ENCODE measurements around the gene ZFPM1. TPM values are rescaled to one million over a fixed set of nuclear protein-coding genes. Genes with fewer than 3 reads are reported as not detected.

ZFPM1 gene
- total RNA-seq, 1 donor from 2014 or later: 19.3 TPM

- Mint-ChIP-seq H3K9me3 (no peaks in the 10 kb centered on the region), H3K4me3 (no peak overlapping the region), H3K27ac (no peak overlapping the region), H3K4me1 (peaks cover 2% of the 10 kb centered on the region), H3K36me3 (ENCODE audit: low read depth) (no peaks in the 10 kb centered on the region), H3K27me3 (peaks cover 10% of the 10 kb centered on the region)
- DNase-seq: no peak
- intact Hi-C loops (cut with micrococcal nuclease): loop anchor here (10.0 kb wide), 1 partner anchor 659 kb away; no protein-coding TSS in a partner anchor
Measured at GRCh38 chr16:88433632-88434352, 19.3 kb upstream of the ZFPM1 start.

GRCh38 chr16:88434353-88434690, 18.8 kb upstream of the ZFPM1 start:
- Mint-ChIP-seq H3K27ac (no peak overlapping the region), H3K4me1 (peaks cover 2% of the 10 kb centered on the region), H3K27me3 (peaks cover 10% of the 10 kb centered on the region), H3K4me3 (no peak overlapping the region), H3K9me3 (no peaks in the 10 kb centered on the region), H3K36me3 (ENCODE audit: low read depth) (no peaks in the 10 kb centered on the region)
- DNase-seq: no peak
- intact Hi-C loops (cut with micrococcal nuclease): loop anchor here (10.0 kb wide), 1 partner anchor 660 kb away; no protein-coding TSS in a partner anchor

GRCh38 chr16:88434746-88435145, 18.3 kb upstream of the ZFPM1 start:
- Mint-ChIP-seq H3K36me3 (ENCODE audit: low read depth) (no peaks in the 10 kb centered on the region), H3K9me3 (no peaks in the 10 kb centered on the region), H3K27me3 (peaks cover 9% of the 10 kb centered on the region), H3K4me1 (peaks cover 2% of the 10 kb centered on the region), H3K27ac (no peak overlapping the region), H3K4me3 (no peak overlapping the region)
- intact Hi-C loops (cut with micrococcal nuclease): loop anchor here (5.0 to 10.0 kb wide), 2 partner anchors 477 to 660 kb away; no protein-coding TSS in a partner anchor
- no peak for DNase-seq

GRCh38 chr16:88435437-88436355, 17.4 kb upstream of the ZFPM1 start:
- intact Hi-C loops (cut with micrococcal nuclease): loop anchor here (2.0 to 10.0 kb wide), 3 partner anchors 241 to 661 kb away; no protein-coding TSS in a partner anchor
- no peaks in the 10 kb centered on the region for H3K9me3 Mint-ChIP-seq

GRCh38 chr16:88436796-88437195, 16.3 kb upstream of the ZFPM1 start:
- H3K27me3 Mint-ChIP-seq: peaks cover 2% of the 10 kb centered on the region
- H3K4me3 Mint-ChIP-seq: no peak overlapping the region
- no peaks in the 10 kb centered on the region for H3K9me3 Mint-ChIP-seq
- H3K27ac Mint-ChIP-seq: no peak overlapping the region
- H3K36me3 Mint-ChIP-seq (ENCODE audit: low read depth): no peaks in the 10 kb centered on the region
- peaks cover 2% of the 10 kb centered on the region for H3K4me1 Mint-ChIP-seq
- DNase-seq: no peak
- intact Hi-C loops (cut with micrococcal nuclease): loop anchor here (2.0 to 10.0 kb wide), 3 partner anchors 242 to 662 kb away; no protein-coding TSS in a partner anchor

More at GRCh38 chr16:88435437-88436355, 17.4 kb upstream of the ZFPM1 start:
- no peak overlapping the region for H3K27ac Mint-ChIP-seq
- H3K36me3 Mint-ChIP-seq (ENCODE audit: low read depth): no peaks in the 10 kb centered on the region
- H3K4me1 Mint-ChIP-seq: peaks cover 2% of the 10 kb centered on the region
- no peak for DNase-seq
- no peak overlapping the region for H3K4me3 Mint-ChIP-seq
- H3K27me3 Mint-ChIP-seq: peaks cover 8% of the 10 kb centered on the region

GRCh38 chr16:88437367-88437964, 15.6 kb upstream of the ZFPM1 start:
- Mint-ChIP-seq H3K27me3 (no peaks in the 10 kb centered on the region), H3K36me3 (ENCODE audit: low read depth) (no peaks in the 10 kb centered on the region), H3K4me3 (no peak overlapping the region), H3K9me3 (no peaks in the 10 kb centered on the region), H3K27ac (no peak overlapping the region), H3K4me1 (no peaks in the 10 kb centered on the region)
- DNase-seq: peak; percentile 90
- intact Hi-C loops (cut with micrococcal nuclease): loop anchor here (2.0 to 10.0 kb wide), 3 partner anchors 243 to 663 kb away; no protein-coding TSS in a partner anchor

GRCh38 chr16:88438084-88438870, 14.8 kb upstream of the ZFPM1 start:
- no peak for DNase-seq
- Mint-ChIP-seq H3K4me3 (no peak overlapping the region), H3K36me3 (ENCODE audit: low read depth) (no peaks in the 10 kb centered on the region), H3K27me3 (no peaks in the 10 kb centered on the region), H3K9me3 (no peaks in the 10 kb centered on the region), H3K27ac (no peak overlapping the region), H3K4me1 (peaks cover 2% of the 10 kb centered on the region)
- intact Hi-C loops (cut with micrococcal nuclease): loop anchor here (5.0 to 10.0 kb wide), 2 partner anchors 481 to 663 kb away; no protein-coding TSS in a partner anchor

GRCh38 chr16:88439016-88439415, 14.1 kb upstream of the ZFPM1 start:
- intact Hi-C loops (cut with micrococcal nuclease): loop anchor here (5.0 to 10.0 kb wide), 2 partner anchors 482 to 664 kb away; no protein-coding TSS in a partner anchor
- no peak for DNase-seq
- H3K4me3 Mint-ChIP-seq: no peak overlapping the region
- no peaks in the 10 kb centered on the region for H3K9me3 Mint-ChIP-seq
- H3K36me3 Mint-ChIP-seq (ENCODE audit: low read depth): no peaks in the 10 kb centered on the region
- H3K4me1 Mint-ChIP-seq: peaks cover 2% of the 10 kb centered on the region
- H3K27me3 Mint-ChIP-seq: no peaks in the 10 kb centered on the region
- H3K27ac Mint-ChIP-seq: no peak overlapping the region

GRCh38 chr16:88439706-88440105, 13.4 kb upstream of the ZFPM1 start:
- H3K4me3 Mint-ChIP-seq: no peak overlapping the region
- H3K9me3 Mint-ChIP-seq: no peaks in the 10 kb centered on the region
- peaks cover 2% of the 10 kb centered on the region for H3K4me1 Mint-ChIP-seq
- H3K36me3 Mint-ChIP-seq (ENCODE audit: low read depth): no peaks in the 10 kb centered on the region
- H3K27ac Mint-ChIP-seq: no peak overlapping the region
- intact Hi-C loops (cut with micrococcal nuclease): loop anchor here (5.0 to 10.0 kb wide), 2 partner anchors 482 to 665 kb away; no protein-coding TSS in a partner anchor
- DNase-seq: no peak
- H3K27me3 Mint-ChIP-seq: no peaks in the 10 kb centered on the region

- H3K27ac Mint-ChIP-seq: no peak overlapping the region
- no peaks in the 10 kb centered on the region for H3K27me3 Mint-ChIP-seq
- no peak overlapping the region for H3K4me3 Mint-ChIP-seq
- H3K9me3 Mint-ChIP-seq: no peaks in the 10 kb centered on the region
- no peak for DNase-seq
- intact Hi-C loops (cut with micrococcal nuclease): no loop called here
- H3K36me3 Mint-ChIP-seq (ENCODE audit: low read depth): no peaks in the 10 kb centered on the region
- peaks cover 2% of the 10 kb centered on the region for H3K4me1 Mint-ChIP-seq
Measured at GRCh38 chr16:88440111-88440510, 13.0 kb upstream of the ZFPM1 start.

GRCh38 chr16:88440686-88441405, 12.2 kb upstream of the ZFPM1 start:
- Mint-ChIP-seq H3K9me3 (no peaks in the 10 kb centered on the region), H3K36me3 (ENCODE audit: low read depth) (no peaks in the 10 kb centered on the region), H3K27ac (no peak overlapping the region), H3K4me3 (no peak overlapping the region), H3K27me3 (no peaks in the 10 kb centered on the region), H3K4me1 (peaks cover 2% of the 10 kb centered on the region)
- intact Hi-C loops (cut with micrococcal nuclease): no loop called here
- no peak for DNase-seq

GRCh38 chr16:88441460-88441859, 11.6 kb upstream of the ZFPM1 start:
- no peaks in the 10 kb centered on the region for H3K27me3 Mint-ChIP-seq
- H3K9me3 Mint-ChIP-seq: no peaks in the 10 kb centered on the region
- H3K4me3 Mint-ChIP-seq: no peak overlapping the region
- H3K27ac Mint-ChIP-seq: no peak overlapping the region
- no peaks in the 10 kb centered on the region for H3K36me3 Mint-ChIP-seq (ENCODE audit: low read depth)
- no peak for DNase-seq
- intact Hi-C loops (cut with micrococcal nuclease): no loop called here
- H3K4me1 Mint-ChIP-seq: peaks cover 2% of the 10 kb centered on the region
